SU-DHL-6 (cell line): Measurements from ENCODE around the gene CATSPER3.

Experiments used
- CTCF ChIP-seq: fragments of 200-600 bp; sonication (generic); IDR thresholded peaks from one replicate; pipeline ENCODE4 v1.5.1; 2017; ENCODE audit warnings: antibody characterized with exemption, mild to moderate bottlenecking, low read length, moderate library complexity; ENCODE audit not compliant: insufficient read depth, poor library complexity, severe bottlenecking
- EZH2phosphoT487 ChIP-seq: fragments of 200-600 bp; sonication (generic), shearing (Covaris generic); conservative IDR thresholded peaks from 2 replicates; pipeline ENCODE4 v1.6.1; 2018; ENCODE audit warnings: mild to moderate bottlenecking, antibody characterized with exemption, low read length, moderate library complexity, mixed read lengths

GRCh38 chr5:134968055-134968454 is 348 bp downstream of the CATSPER3 start:
- no peak for TF ChIP-seq CTCF
- TF ChIP-seq EZH2phosphoT487: no peak
